Prostate gland (tissue), 2 donors: ENCODE measurements around the gene ARIH1. TPM values are rescaled to one million over a fixed set of nuclear protein-coding genes. Genes with fewer than 3 reads are reported as not detected.

Experiments
- DNase-seq: peaks from one replicate; pipeline ENCODE4 v3.0.0-alpha.2; 2019; ENCODE audit warnings: low spot score
- H3K27ac ChIP-seq, 2 donors: fragments of 200-600 bp; sonication (generic); 2 replicates each; pipeline ENCODE4 v1.5.1; 2017 to 2019
- H3K27me3 ChIP-seq: fragments of 200-600 bp; sonication (generic); replicated peaks from 2 replicates; pipeline ENCODE4 v1.5.1; 2019; ENCODE audit not compliant: insufficient read depth
- H3K36me3 ChIP-seq, 2 donors: fragments of 200-600 bp; sonication (generic); 1 replicate in 1 of 2; 2 replicates in 1 of 2; pipeline versions ENCODE4 v1.5.1 to v1.8.1; 2017 to 2019
- H3K4me1 ChIP-seq: fragments of 200-600 bp; sonication (generic); replicated peaks from 2 replicates; pipeline ENCODE4 v1.5.1; 2019
- H3K4me3 ChIP-seq, 2 donors: fragments of 200-600 bp; sonication (generic); 2 replicates each; pipeline ENCODE4 v1.5.1; 2017 to 2019
- H3K9me3 ChIP-seq: fragments of 200-600 bp; sonication (generic); 2 replicates; pipeline ENCODE4 v1.5.1; 2017
- POLR2A ChIP-seq: fragments of 450-650 bp; IDR thresholded peaks from one replicate; pipeline ENCODE4 v1.6.1; 2016; ENCODE audit warnings: antibody characterized with exemption, mild to moderate bottlenecking
- POLR2AphosphoS5 ChIP-seq: sonication (generic); formaldehyde crosslinking; IDR thresholded peaks from one replicate; pipeline ENCODE4 v1.6.1; 2017; ENCODE audit warnings: antibody characterized with exemption
- WGBS: methylation state at CpG from one replicate; pipeline ENCODE4 v1.1.5; 2018; 5-methylcytosine and 5-hydroxymethylcytosine counted together
- intact Hi-C: fragments of 100-400 bp; cut with DNase I; formaldehyde crosslinking; loops from one replicate; pipeline ENCODE4 v1.14.2; 2022
- total RNA-seq, 2 donors: library from RNA; depleted of rRNA; stranded (reverse); fragments of >200 nt; gene quantifications; one replicate each; pipeline ENCODE4 v1.1.0, GENCODE V29; 2016
- TF ChIP-seq, protein P1 (sequence below), 4 experiments: fragments of 200-600 bp in 2 of 4; fragments of 450-650 bp in 2 of 4; sonication (generic) in 2 of 4; IDR thresholded peaks; 1 replicate in 3 of 4; 2 replicates in 1 of 4; pipeline ENCODE4 v1.5.1; 2016 to 2019; ENCODE audit warnings: antibody characterized with exemption in 4 of 4, mild to moderate bottlenecking in 2 of 4, moderate library complexity in 2 of 4

Gene ARIH1
- total RNA-seq, 2 donors from 2014 or later, result 35.7 to 38.7 TPM

DNA sequence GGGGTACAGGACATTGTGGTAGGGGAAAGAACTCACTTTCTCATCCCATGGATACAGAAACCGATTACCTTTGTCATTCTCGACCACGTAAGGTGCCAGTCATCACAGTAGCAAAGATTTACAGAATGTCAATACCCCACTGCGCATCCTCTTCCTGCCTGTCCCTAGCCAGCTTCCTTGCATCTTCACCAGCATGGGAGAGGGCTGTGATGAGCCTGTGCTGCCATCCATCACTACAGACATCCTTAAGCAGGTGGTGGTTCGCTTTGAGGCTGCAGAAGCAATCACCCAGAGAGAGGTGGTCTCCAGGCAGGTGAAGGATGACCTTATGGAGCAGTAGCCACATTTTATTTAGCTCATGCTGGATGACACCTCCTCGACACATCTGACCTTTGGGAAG is 23.3 kb upstream of the ARIH1 start:
- Histone ChIP-seq H3K4me1 (no peaks in the 10 kb centered on the region), H3K4me3 (no peak overlapping the region), H3K27ac (no peak overlapping the region), H3K9me3 (no peaks in the 10 kb centered on the region), H3K36me3 (no peaks in the 10 kb centered on the region), H3K27me3 (no peaks in the 10 kb centered on the region)
- intact Hi-C loops, result no loop called here
- 83% methylated on average over 6 of the region's 6 CpGs for WGBS
- DNase-seq, result no peak
- TF ChIP-seq POLR2A (no peak), POLR2AphosphoS5 (no peak)
- TF ChIP-seq, protein P1, sequence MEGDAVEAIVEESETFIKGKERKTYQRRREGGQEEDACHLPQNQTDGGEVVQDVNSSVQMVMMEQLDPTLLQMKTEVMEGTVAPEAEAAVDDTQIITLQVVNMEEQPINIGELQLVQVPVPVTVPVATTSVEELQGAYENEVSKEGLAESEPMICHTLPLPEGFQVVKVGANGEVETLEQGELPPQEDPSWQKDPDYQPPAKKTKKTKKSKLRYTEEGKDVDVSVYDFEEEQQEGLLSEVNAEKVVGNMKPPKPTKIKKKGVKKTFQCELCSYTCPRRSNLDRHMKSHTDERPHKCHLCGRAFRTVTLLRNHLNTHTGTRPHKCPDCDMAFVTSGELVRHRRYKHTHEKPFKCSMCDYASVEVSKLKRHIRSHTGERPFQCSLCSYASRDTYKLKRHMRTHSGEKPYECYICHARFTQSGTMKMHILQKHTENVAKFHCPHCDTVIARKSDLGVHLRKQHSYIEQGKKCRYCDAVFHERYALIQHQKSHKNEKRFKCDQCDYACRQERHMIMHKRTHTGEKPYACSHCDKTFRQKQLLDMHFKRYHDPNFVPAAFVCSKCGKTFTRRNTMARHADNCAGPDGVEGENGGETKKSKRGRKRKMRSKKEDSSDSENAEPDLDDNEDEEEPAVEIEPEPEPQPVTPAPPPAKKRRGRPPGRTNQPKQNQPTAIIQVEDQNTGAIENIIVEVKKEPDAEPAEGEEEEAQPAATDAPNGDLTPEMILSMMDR (IDR thresholded peaks at IDR 0.05), result no peak

DNA sequence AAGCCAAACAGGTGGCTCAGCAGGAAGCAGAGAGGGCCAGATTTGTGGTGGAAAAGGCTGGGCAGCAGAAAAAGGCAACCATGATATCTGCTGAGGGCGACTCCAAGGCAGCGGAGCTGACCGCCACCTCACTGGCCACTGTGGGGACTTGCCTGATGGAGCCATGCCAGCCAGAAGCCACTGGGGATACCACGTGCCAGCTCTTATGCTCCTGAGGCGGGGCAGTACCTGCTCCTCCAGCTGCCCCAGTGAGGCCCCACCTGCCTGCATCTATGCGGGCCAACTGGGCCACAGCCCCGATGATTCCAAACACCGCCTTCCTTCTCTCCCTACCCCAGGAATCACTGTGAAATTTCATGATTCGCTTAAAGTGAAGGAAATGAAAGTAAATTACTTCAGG is 22.9 kb upstream of the ARIH1 start:
- Histone ChIP-seq H3K4me1 (no peaks in the 10 kb centered on the region), H3K27me3 (no peaks in the 10 kb centered on the region), H3K27ac (no peak overlapping the region), H3K4me3 (no peak overlapping the region), H3K36me3 (no peaks in the 10 kb centered on the region), H3K9me3 (no peaks in the 10 kb centered on the region)
- DNase-seq, result no peak
- no peak for TF ChIP-seq POLR2AphosphoS5
- no peak for TF ChIP-seq POLR2A
- TF ChIP-seq, protein P1 (IDR thresholded peaks at IDR 0.05), result no peak
- intact Hi-C loops, result no loop called here
- WGBS, result 96% methylated on average over 7 of the region's 9 CpGs

DNA sequence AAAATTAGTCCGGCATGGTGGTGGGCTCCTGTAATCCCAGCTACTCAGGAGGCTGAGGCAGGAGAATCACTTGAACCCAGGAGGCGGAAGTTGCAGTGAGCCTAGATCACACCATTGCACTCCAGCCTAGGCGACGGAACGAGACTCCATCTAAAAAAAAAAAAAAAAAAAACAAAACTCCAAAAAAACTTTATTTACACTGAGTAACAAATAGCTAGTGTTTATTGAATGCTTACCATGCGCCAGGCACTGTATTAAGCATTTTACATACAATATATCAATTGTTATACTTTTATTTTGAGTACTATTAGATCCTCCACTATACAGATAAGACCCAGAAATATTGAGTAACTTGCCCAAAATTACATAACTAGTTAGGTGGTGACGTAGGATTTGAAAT is 17.4 kb upstream of the ARIH1 start:
- H3K27ac ChIP-seq, result no peak overlapping the region
- H3K9me3 ChIP-seq, result no peaks in the 10 kb centered on the region
- no peak for TF ChIP-seq POLR2A
- TF ChIP-seq POLR2AphosphoS5, result no peak
- intact Hi-C loops, result no loop called here
- no peaks in the 10 kb centered on the region for H3K27me3 ChIP-seq
- 94% methylated on average over 7 of the region's 7 CpGs for WGBS
- no peak for DNase-seq
- no peak overlapping the region for H3K4me3 ChIP-seq
- no peaks in the 10 kb centered on the region for H3K36me3 ChIP-seq
- H3K4me1 ChIP-seq, result no peaks in the 10 kb centered on the region

DNA sequence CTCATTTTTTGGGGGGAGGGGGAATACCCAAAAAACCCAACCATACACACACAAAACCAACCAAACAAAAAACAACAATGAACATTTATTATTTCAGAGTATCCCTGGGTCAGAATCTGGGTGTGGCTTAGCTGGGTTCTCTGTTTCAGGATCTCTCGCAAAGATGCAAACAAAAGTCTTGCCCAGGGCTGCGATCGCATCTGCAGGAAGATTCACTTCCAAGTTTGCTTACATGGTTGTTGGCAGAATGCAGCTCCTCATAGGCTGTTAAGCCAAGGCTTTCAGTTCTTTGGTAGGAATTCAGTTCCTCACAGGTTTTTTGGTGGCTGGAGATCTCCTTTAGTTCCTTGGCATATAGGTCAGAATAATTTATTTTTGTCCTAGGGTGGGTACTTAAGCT is 13.7 kb upstream of the ARIH1 start:
- no peak overlapping the region for H3K27ac ChIP-seq
- H3K36me3 ChIP-seq, result no peaks in the 10 kb centered on the region
- TF ChIP-seq, protein P1 (IDR thresholded peaks at IDR 0.05), result no peak
- TF ChIP-seq POLR2A (no peak), POLR2AphosphoS5 (no peak)
- DNase-seq, result no peak
- no peak overlapping the region for H3K4me3 ChIP-seq
- no peaks in the 10 kb centered on the region for H3K9me3 ChIP-seq
- H3K4me1 ChIP-seq, result no peaks in the 10 kb centered on the region
- WGBS, result 57% methylated on average over 3 of the region's 3 CpGs
- no peaks in the 10 kb centered on the region for H3K27me3 ChIP-seq
- intact Hi-C loops, result no loop called here

DNA sequence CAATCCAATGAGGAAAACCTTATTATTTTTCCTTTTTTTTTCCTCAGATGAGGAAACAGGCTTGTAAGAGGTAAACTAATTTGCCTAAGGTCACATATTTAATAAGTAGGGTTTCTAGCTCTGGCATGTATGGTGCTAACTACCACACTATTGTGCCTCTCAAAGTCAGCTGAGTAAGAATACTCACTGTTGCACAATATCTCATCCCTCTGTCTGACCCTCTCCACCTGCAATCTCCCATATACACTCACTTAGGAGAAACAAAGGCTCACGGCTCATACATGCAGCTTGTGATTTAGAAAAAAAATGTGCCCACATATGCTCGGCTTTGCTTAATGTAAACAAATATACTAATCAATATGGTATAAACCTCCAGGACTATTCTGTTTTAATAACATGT is 10.4 kb upstream of the ARIH1 start:
- H3K27me3 ChIP-seq, result no peaks in the 10 kb centered on the region
- H3K4me1 ChIP-seq, result no peaks in the 10 kb centered on the region
- intact Hi-C loops, result no loop called here
- no peaks in the 10 kb centered on the region for H3K36me3 ChIP-seq
- 91% methylated on average over 2 of the region's 2 CpGs for WGBS
- H3K4me3 ChIP-seq, result no peak overlapping the region
- TF ChIP-seq POLR2AphosphoS5 (no peak), POLR2A (no peak)
- TF ChIP-seq, protein P1 (IDR thresholded peaks at IDR 0.05), result no peak
- H3K27ac ChIP-seq, result no peak overlapping the region
- no peaks in the 10 kb centered on the region for H3K9me3 ChIP-seq
- DNase-seq, result no peak
